ENCODE results near the gene RGPD4.

RGPD4 gene

GRCh38 chr2:107932979-107933378 is 106.3 kb downstream of the RGPD4 start:
- no peaks in the 10 kb centered on the region for H3K27me3 ChIP-seq (ENCODE audit: low read depth, low read length)
- no peaks in the 10 kb centered on the region for H3K79me2 ChIP-seq (ENCODE audit: low read length)
- no peak overlapping the region for H3K4me2 ChIP-seq (ENCODE audit: low read length)
- no peak overlapping the region for H3K27ac ChIP-seq (ENCODE audit: low read length)
- H2AFZ ChIP-seq (ENCODE audit: low read depth, low read length): no peak overlapping the region
- no peaks in the 10 kb centered on the region for H3K36me3 ChIP-seq (replicated peaks; ENCODE audit: low read depth, low read length)
- H3K9ac ChIP-seq (ENCODE audit: low read length): no peak overlapping the region
- H3K9me3 ChIP-seq (ENCODE audit: insufficient read depth, low read length): no peaks in the 10 kb centered on the region
- no peak for TF ChIP-seq EZH2phosphoT487 (IDR thresholded peaks at IDR 0.05; ENCODE audit: low read depth)
- TF ChIP-seq CTCF (IDR thresholded peaks at IDR 0.05; ENCODE audit: low read depth, low read length): peak; percentile 43
- H4K20me1 ChIP-seq (ENCODE audit: insufficient read depth, low read length): no peaks in the 10 kb centered on the region
- H3K4me1 ChIP-seq (ENCODE audit: low read length): no peaks in the 10 kb centered on the region
- H3K4me3 ChIP-seq (ENCODE audit: low read length): no peak overlapping the region

GRCh38 chr2:107936433-107937359 is 110.0 kb downstream of the RGPD4 start:
- Histone ChIP-seq H3K27me3 (ENCODE audit: low read depth, low read length) (no peaks in the 10 kb centered on the region), H3K9me3 (ENCODE audit: insufficient read depth, low read length) (no peaks in the 10 kb centered on the region), H3K4me3 (ENCODE audit: low read length) (no peak overlapping the region), H3K36me3 (replicated peaks; ENCODE audit: low read depth, low read length) (no peaks in the 10 kb centered on the region), H3K27ac (ENCODE audit: low read length) (no peak overlapping the region), H3K9ac (ENCODE audit: low read length) (no peak overlapping the region), H3K79me2 (ENCODE audit: low read length) (no peaks in the 10 kb centered on the region), H2AFZ (ENCODE audit: low read depth, low read length) (no peak overlapping the region), H3K4me1 (ENCODE audit: low read length) (no peaks in the 10 kb centered on the region), H4K20me1 (ENCODE audit: insufficient read depth, low read length) (no peaks in the 10 kb centered on the region), H3K4me2 (ENCODE audit: low read length) (no peak overlapping the region)
- TF ChIP-seq EZH2phosphoT487 (IDR thresholded peaks at IDR 0.05; ENCODE audit: low read depth) (no peak), CTCF (IDR thresholded peaks at IDR 0.05; ENCODE audit: low read depth, low read length) (peak; percentile 66)
